Stimulated activated CD4-positive, alpha-beta T cell treated with anti-CD3 and anti-CD28 coated beads, TNF-alpha, amount 100 ng/mL, for 1 hour (primary cell): Measurements from ENCODE around the gene CCL4.

Experiments
- DNase-seq, 3 donors: peaks; one replicate each; pipeline ENCODE4 v3.0.0-alpha.2; 2020; ENCODE audit warnings: low read depth in 3 of 3, low spot score in 1 of 3

Gene CCL4

DNA sequence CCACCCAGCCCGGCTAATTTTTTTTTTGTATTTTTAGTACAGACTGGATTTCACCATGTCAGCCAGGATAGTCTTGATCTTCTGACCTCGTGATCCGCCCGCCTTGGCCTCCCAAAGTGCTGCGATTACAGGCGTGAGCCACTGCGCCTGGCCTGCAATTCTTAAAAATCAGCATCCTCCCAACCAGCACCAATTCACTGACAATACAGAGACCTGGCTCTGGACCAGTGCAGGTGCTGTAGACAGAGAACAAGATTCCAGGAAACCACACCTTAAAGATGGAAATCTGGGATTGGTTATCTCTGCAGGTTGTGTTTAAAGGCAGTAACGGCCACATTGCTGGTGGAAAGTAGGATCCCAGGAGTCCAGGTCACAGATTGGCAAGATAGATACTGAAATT is 39.2 kb downstream of the CCL4 start:
- no peak for DNase-seq

DNA sequence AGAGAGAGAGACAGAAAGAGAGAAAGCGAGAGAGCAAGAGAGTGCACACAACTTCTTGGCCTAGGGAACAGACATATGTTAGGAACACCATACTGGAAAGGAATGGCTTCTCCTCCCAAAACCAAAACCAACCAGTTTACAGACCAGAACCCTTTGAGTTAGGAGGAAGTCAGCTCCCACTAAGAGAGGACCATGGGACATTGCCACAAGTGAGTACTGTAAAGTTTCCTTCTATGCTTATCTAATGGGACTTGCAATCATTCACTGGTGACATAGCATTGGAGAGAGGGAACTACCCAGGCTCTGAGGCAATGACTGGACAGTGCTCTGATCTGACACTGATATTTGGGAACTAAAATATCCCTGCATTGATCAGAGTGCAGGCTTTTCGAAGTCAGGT is 40.4 kb downstream of the CCL4 start:
- no peak for DNase-seq

DNA sequence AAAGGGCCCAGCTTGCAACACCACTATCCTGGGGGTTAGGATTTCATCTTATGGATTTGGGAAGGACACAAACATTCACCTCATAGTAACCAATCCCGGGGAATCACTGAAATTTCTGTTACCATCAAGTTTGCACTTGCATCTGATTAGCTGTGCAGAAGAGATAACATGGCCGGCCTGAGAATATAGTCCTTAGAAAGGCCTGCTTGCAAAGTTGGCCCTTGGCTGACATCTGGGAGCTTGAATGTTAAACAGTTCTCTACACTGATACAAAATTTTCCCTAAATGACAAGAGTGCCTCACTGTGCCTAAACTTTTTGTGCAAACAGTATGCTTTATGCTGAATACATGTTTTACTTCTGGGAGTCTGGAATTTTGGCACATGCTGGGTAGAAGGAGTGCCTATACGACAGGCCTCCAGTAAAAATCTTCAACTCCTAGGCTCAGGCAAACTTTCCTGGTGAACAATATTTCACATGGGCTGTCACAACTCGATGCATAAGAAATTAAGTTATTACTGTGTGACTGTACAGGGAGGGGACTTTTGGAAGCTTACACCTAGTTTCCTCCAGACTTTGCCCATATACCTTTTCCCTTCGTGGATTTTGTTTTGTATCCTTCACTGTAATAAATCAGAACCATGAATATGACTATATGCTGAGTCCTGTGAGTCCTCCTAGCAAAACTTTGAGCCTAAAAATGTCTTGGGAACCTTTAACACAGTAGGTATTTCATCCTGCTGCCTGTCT is 41.5 kb downstream of the CCL4 start:
- no peak for DNase-seq

DNA sequence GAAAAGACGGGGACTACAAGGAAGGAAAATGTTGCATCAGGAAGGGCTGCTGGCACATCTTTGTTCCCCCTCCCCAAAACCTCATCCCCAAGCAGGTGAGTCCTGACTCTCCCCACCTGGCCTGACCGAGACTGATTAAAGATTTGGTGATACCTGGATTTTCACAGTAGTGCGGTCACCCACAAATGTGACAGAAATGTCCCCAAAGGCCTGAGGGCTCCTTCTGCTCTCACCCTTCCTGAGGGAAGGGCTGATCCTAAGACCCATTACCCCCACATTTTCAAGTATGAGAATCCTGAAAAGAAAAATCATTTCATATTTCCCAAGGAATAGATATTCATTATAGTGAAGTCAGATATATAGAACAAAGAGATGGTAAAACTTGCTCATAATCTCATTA is 44.0 kb downstream of the CCL4 start:
- no peak for DNase-seq

DNA sequence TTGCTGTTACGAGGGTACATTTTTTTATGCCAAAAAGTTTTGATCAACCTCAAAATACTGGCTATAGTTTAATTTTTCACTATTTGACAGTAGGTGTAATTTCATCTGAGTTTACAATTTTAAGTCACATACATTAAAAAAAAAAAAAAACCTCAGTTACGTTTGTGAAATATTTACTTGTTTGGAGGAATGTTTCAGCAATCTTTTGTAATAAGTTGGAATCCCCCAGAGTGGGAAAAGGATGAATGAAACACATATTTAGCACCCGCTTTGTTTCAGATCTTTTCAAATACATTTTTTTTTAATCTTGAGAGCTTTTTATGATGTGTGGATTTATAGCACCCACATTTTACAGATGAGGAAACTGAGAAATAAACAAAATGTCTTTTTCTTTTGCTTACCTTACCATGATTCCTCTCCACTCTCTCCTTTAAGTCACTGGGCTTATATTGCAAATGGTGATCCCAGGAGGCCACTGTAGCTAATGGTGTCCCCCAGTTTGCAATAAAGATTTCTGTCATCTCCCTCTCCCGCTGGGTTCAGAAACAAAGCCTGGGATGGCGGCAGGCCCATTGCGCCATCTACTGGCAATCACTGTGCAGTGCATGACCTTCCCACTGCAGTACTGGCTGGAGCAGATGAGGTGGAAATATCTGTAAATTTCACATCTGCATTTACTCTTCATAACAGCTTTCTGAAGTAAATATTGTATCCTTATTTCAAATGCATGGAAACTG is 45.1 kb downstream of the CCL4 start:
- peak; percentile 18 to 32 (median 29) for DNase-seq

DNA sequence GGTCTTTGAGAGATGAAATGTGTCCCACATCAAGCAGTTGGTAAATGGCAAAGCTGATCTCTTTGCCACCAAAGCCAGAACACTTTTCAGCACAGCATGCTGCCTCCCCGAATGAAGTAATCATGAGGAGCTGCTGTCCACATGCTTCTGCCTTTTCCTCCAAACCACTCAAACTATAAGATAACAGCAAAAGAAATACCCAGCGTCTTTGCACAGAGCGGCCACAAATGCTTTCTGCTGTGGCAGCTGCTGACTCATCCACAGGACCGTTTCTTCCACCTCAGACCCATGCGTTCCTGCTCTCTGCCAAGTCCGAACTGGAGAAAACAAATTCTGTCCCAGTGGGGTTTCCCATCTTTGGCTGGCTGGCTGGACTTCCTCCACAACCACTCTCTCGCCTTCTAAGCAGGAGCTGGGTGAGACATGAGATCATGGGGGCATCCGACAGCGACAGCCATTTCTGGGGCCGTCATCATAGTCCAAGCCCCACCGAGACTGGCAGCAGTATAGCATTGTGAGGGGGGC is 45.7 kb downstream of the CCL4 start:
- no peak for DNase-seq

DNA sequence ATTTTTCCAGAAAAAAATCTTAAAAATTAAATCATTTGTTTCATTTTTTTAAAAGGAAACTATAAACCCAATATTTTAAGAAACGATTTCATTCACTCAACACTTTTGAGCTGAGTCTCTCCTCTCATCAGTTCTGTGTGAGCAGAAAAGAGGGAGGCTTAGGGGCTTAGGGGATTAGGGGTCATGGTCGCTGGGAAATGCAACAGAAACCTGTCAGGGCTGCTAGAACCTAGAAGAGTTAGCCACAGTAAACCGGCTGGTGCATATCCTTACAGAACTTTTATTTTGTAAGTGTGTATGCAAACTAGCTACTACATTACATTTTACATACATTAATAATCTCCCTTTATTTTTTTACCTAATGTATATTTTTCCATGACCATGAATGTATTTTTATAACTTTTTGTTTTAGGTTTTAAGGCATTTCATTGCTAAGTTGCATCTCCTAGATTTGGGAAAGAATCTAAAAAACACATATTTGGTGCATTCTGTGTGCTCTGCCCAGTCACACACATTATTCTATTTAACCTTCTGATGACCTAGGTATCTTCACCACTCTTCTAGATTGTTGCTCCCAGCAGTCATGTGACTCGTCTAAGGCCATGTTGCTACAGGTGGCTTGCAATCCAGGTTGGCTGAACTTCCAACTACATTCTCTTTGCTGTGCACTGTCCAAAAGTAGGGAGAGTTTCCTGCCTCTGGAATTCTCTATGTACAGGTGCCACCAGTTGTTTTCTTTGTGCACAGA is 48.4 kb downstream of the CCL4 start:
- no peak for DNase-seq

DNA sequence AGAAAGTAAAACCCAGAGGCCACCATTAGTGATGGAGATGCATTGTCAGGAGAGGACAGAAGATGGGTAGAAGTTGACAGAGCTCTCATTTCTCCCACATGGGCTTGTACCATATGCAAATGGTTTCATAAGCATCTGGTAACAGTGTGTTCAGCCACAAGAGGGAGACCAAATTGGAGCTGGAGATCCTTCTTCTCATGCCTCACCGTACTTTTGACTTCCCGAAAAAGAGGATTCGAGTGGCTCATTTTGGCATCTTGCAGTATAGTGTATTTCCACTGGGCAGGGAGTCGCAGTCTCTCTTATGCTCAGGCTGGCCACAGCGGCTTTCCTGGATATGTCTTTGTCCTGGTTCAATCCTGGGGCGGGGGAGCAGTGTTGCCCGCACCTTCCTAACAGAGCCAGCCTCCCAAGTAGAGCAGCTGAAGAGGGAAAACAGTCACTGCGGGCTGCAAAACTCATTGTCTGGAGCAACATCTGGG is 49.1 kb downstream of the CCL4 start:
- no peak for DNase-seq

DNA sequence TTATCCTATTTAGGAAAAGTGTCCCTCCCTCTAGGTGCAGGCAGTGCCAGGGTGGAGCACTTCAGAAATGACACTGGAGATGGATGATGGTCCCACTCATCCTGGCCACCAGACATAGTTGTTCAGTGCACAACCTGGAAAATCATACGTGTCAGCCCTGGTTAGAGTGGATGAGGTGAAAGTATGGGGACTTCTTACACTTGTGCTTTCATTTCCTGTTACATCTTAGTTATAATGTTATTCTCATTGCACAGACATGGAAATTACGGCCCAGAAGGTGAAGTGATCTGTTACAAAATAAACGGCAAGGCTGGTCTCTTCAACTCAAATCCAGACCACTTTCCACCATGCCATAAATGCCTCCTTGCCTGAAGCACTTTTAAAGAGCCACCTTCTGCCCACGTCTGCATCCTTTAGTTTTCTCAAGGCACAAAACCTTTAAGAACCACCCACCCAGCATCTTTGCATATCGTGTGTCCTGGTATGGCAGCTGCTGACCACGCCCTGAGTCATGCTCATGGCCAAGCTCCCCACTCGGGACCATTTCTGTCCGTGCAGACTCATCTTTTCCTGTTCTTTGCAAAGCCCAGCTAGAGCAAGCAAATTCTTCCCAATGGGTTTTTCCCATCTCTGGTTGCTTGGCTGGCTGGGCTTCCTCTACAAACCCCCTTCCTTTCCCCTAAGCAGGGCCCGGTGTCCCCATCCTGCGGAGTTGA is 50.4 kb downstream of the CCL4 start:
- no peak for DNase-seq
